HL-60 (cell line): ENCODE results near the gene HOMER1.

Source experiments
- POLR2AphosphoS5 ChIP-seq: IDR thresholded peaks from 2 replicates; pipeline ENCODE4 v1.6.1; 2012; ENCODE audit warnings: low read depth
- TF ChIP-seq, protein P1 (sequence below): IDR thresholded peaks from one replicate; pipeline ENCODE4 v1.5.1; 2011; ENCODE audit warnings: low read length, control low read depth, inconsistent platforms; ENCODE audit not compliant: insufficient read depth

- TF ChIP-seq, protein P1, sequence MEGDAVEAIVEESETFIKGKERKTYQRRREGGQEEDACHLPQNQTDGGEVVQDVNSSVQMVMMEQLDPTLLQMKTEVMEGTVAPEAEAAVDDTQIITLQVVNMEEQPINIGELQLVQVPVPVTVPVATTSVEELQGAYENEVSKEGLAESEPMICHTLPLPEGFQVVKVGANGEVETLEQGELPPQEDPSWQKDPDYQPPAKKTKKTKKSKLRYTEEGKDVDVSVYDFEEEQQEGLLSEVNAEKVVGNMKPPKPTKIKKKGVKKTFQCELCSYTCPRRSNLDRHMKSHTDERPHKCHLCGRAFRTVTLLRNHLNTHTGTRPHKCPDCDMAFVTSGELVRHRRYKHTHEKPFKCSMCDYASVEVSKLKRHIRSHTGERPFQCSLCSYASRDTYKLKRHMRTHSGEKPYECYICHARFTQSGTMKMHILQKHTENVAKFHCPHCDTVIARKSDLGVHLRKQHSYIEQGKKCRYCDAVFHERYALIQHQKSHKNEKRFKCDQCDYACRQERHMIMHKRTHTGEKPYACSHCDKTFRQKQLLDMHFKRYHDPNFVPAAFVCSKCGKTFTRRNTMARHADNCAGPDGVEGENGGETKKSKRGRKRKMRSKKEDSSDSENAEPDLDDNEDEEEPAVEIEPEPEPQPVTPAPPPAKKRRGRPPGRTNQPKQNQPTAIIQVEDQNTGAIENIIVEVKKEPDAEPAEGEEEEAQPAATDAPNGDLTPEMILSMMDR: no peak
- no peak for TF ChIP-seq POLR2AphosphoS5
Measured at GRCh38 chr5:79547982-79548381, 34.0 kb upstream of the HOMER1 start.
